IPS-18c (cell line): Measurements from ENCODE around the gene L3MBTL1.

Source experiments
- H3K4me3 ChIP-seq: 2 replicates; pipeline ENCODE4 v1.7.0; 2013; ENCODE audit warnings: low read depth, mild to moderate bottlenecking, low read length, moderate library complexity; ENCODE audit not compliant: insufficient read depth
- H3K9me3 ChIP-seq: one replicate; pipeline ENCODE4 v1.6.1; 2013; ENCODE audit warnings: mild to moderate bottlenecking, low read length, moderate library complexity; ENCODE audit not compliant: control insufficient read depth, insufficient read depth

The L3MBTL1 gene

DNA sequence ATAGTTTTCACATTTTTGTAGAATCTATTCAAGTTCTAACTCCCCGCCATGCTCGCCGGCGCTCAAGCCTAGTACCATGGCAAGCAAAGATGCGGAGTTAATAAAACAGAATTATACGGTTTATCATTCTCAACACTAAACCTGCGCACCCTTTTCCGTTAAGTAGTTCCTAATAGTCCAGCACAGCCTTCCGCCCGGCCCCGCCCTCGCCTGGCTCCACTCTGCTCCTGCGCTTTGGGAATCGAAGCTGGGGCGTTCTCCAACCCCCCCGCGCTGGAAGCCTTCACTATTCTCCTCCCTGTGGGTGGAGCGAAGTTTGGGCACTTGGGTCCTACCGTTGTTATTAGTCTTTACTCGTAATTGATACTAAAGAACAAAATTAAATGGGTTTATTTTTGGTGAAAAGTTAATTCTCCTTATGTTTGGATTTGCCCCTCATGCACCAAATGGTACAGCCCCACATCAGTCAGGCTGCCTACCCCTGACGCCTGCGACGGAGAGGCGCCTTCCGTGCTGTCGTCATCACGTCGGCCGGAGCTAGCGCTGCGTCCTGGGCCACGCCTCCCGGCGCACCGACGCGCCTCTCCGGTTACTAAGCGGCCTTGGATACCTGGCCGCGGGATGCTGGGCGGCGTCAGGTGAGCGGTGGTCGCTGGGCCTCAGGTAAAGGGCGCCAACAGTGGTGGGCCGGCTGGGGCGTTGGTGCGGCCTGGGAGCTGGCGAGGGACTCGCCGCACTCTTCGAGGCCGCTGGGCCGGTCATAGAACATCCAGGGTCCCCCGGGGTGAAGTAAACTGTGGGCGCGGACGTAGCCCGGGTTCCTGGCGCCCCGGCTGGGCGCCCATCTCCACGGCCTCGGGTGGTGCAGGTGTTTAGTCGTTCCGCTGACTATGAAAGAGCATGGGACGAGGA is 83.2 kb downstream of the L3MBTL1 start, which contains the start of gene IFT52:
TSS of gene IFT52 (plus strand) at position 546 of the 912 bp plus-strand sequence. CDS start 3,762 bp downstream, outside the sequence.
- no peaks in the 10 kb centered on the region for H3K9me3 ChIP-seq
- H3K4me3 ChIP-seq = peak within 1 kb of the TSS; percentile 93
